HepG2 (cell line): ENCODE measurements around the gene MPIG6B.

ENCODE experiments used
- FIP1L1 ChIP-seq: fragments of 200-400 bp; formaldehyde crosslinking; IDR thresholded peaks from 2 replicates; pipeline ENCODE4 v1.6.1; 2018; ENCODE audit warnings: low read depth, mild to moderate bottlenecking, low read length, moderate library complexity, borderline replicate concordance; ENCODE audit not compliant: insufficient read depth
- GABPB1 ChIP-seq: IDR thresholded peaks from 2 replicates; pipeline ENCODE4 v1.6.1; 2016; ENCODE audit warnings: mild to moderate bottlenecking, missing genetic modification reagents, moderate library complexity, missing compliant biosample characterization
- SPEN ChIP-seq: sonication (generic); formaldehyde crosslinking; IDR thresholded peaks from 2 replicates; pipeline ENCODE4 v1.5.1; 2020; ENCODE audit warnings: low read depth, mild to moderate bottlenecking, missing genetic modification reagents
- SRF ChIP-seq: IDR thresholded peaks from 2 replicates; pipeline ENCODE4 v1.6.1; 2011; ENCODE audit warnings: mild to moderate bottlenecking, low read depth, low read length, moderate library complexity
- TAF1 ChIP-seq: sonication (generic); formaldehyde crosslinking; IDR thresholded peaks from 2 replicates; pipeline ENCODE4 v1.4.0; 2020; ENCODE audit warnings: missing genetic modification reagents
- ZNF609 ChIP-seq: sonication (generic); formaldehyde crosslinking; IDR thresholded peaks from 2 replicates; pipeline ENCODE4 v1.4.0; 2020; ENCODE audit warnings: mild to moderate bottlenecking, missing genetic modification reagents, borderline replicate concordance

GRCh38 chr6:31691564-31692108 is 31.5 kb upstream of the MPIG6B start:
- TF ChIP-seq TAF1 (CRISPR knock-in tag) (no peak), FIP1L1 (no peak), SPEN (CRISPR knock-in tag) (no peak), SRF (no peak), GABPB1 (CRISPR knock-in tag) (no peak), ZNF609 (no peak)
